Ovary (tissue), 9 donors: ENCODE results near the gene SURF4. TPM values are rescaled to one million over a fixed set of nuclear protein-coding genes. Genes with fewer than 3 reads are reported as not detected.
A peak's percentile ranks its signal among the peaks of the same experiment; 100 is the strongest.

Source experiments
- DNase-seq, 5 donors: peaks; one replicate each; pipeline ENCODE4 v3.0.0-alpha.2; 2019 to 2020
- H3K27ac ChIP-seq, 2 donors: fragments of 200-600 bp; one replicate each; pipeline versions ENCODE4 v1.5.1 to v1.8.0; 2019 to 2022
- H3K27me3 ChIP-seq: fragments of 200-600 bp; one replicate; pipeline ENCODE4 v1.8.0; 2022
- H3K36me3 ChIP-seq: fragments of 200-600 bp; sonication (generic); one replicate; pipeline ENCODE4 v1.5.1; 2019
- H3K4me1 ChIP-seq: one replicate; pipeline ENCODE4 v1.8.1; 2013; ENCODE audit warnings: mild to moderate bottlenecking, moderate library complexity; ENCODE audit not compliant: insufficient read depth
- H3K4me3 ChIP-seq: fragments of 200-600 bp; sonication (generic); one replicate; pipeline ENCODE4 v1.5.1; 2017
- H3K9me3 ChIP-seq, 2 donors: fragments of 200-600 bp in 1 of 2; sonication (generic) in 1 of 2; one replicate each; pipeline versions ENCODE4 v1.5.1 to v1.8.1; 2013 to 2019; ENCODE audit warnings: mild to moderate bottlenecking in 1 of 2, moderate library complexity in 1 of 2
- CTCF ChIP-seq, 3 donors: fragments of 450-650 bp in 2 of 3; fragments of 200-600 bp in 1 of 3; IDR thresholded peaks; one replicate each; pipeline versions ENCODE4 v1.5.1 to v1.8.0; 2016 to 2022; ENCODE audit warnings: antibody characterized with exemption in 3 of 3, mild to moderate bottlenecking in 1 of 3
- EP300 ChIP-seq: sonication (generic); formaldehyde crosslinking; IDR thresholded peaks from one replicate; pipeline ENCODE4 v1.6.1; 2017; ENCODE audit warnings: antibody characterized with exemption
- POLR2A ChIP-seq: fragments of 450-650 bp; IDR thresholded peaks from one replicate; pipeline ENCODE4 v1.6.1; 2017; ENCODE audit warnings: antibody characterized with exemption, mild to moderate bottlenecking, moderate library complexity
- WGBS, 3 donors: extraction: QIAGEN DNeasy Blood & Tissue Kit in 1 of 3; methylation state at CpG; one replicate each; pipeline versions ENCODE4 v1.1.5 to v1.1.7; 2013 to 2017; 5-methylcytosine and 5-hydroxymethylcytosine counted together
- intact Hi-C, 4 donors: fragments of 100-400 bp; cut with DNase I; formaldehyde crosslinking; loops; one replicate each; pipeline versions ENCODE4 v1.11.0 to v1.15.1; 2022 to 2023
- polyA plus RNA-seq, 2 donors: library from polyadenylated mRNA; stranded (reverse); fragments of 200-250 nt in 1 of 2; fragments of 350-450 nt in 1 of 2; fragmentation: Illumina TruSeq in 1 of 2; extraction: RNeasy Lipid Tissue Mini Kit (QIAGEN cat#74804) in 1 of 2; gene quantifications; one replicate each; pipeline ENCODE4 v1.2.3, GENCODE V29; 2013 to 2014
- total RNA-seq, 7 donors: library from RNA; depleted of rRNA in 2 of 7; stranded (reverse); fragments of >200 nt in 2 of 7; fragmentation: NEBNext Ultra II Directional in 3 of 7; extraction: Animal tissue kit (Norgen Biotek cat#: 25700) in 3 of 7; gene quantifications; one replicate each; pipeline versions ENCODE4 v1.1.0 to v1.2.4, GENCODE V29; 2016 to 2023
- donor health status: DM: no; HTN: no; CAD: no; lungs with moderate emphysema.
- donor health status: DM: no; HTN: no; CAD: no.
- donor health status: Bipolar disorder and iron deficiency.
- donor health status: DM: yes; HTN: yes; CAD: no.
- donor health status: DM: no; HTN: no; CAD: no.
- donor health status: DM: yes; HTN: yes; CAD: no.

The SURF4 gene
- total and polyA plus RNA-seq, 9 donors = 58.7 to 165 (median 107) TPM

GRCh38 chr9:133375116-133375723 lies 640 bp downstream of the SURF4 start:
- no peaks in the 10 kb centered on the region for H3K9me3 ChIP-seq
- peaks cover 11% of the 10 kb centered on the region for H3K4me1 ChIP-seq
- intact Hi-C loops = no loop called here
- no peaks in the 10 kb centered on the region for H3K36me3 ChIP-seq
- peak overlapping the region; percentile 45 to 91 for H3K27ac ChIP-seq
- TF ChIP-seq POLR2A (no peak), EP300 (no peak), CTCF (IDR thresholded peaks at IDR 0.05) (no peak)
- WGBS, 3 donors = 0 to 1% (median 0%) methylated on average over 16 to 39 of the region's 39 CpGs
- no peaks in the 10 kb centered on the region for H3K27me3 ChIP-seq
- peak overlapping the region; percentile 93 for H3K4me3 ChIP-seq
- no peak for DNase-seq

- Histone ChIP-seq H3K27ac (peak overlapping the region in 1 of 2 donors; percentile 45), H3K36me3 (no peaks in the 10 kb centered on the region), H3K4me1 (peaks cover 11% of the 10 kb centered on the region), H3K4me3 (peak overlapping the region; percentile 93), H3K27me3 (no peaks in the 10 kb centered on the region), H3K9me3 (no peaks in the 10 kb centered on the region)
- DNase-seq = no peak
- TF ChIP-seq POLR2A (no peak), CTCF (IDR thresholded peaks at IDR 0.05) (no peak), EP300 (no peak)
- WGBS, 3 donors = 10 to 11% (median 11%) methylated on average over 12 of the region's 12 CpGs
- intact Hi-C loops = no loop called here
These were observed 1.2 kb downstream of the SURF4 start for GRCh38 chr9:133374612-133375115.

DNA sequence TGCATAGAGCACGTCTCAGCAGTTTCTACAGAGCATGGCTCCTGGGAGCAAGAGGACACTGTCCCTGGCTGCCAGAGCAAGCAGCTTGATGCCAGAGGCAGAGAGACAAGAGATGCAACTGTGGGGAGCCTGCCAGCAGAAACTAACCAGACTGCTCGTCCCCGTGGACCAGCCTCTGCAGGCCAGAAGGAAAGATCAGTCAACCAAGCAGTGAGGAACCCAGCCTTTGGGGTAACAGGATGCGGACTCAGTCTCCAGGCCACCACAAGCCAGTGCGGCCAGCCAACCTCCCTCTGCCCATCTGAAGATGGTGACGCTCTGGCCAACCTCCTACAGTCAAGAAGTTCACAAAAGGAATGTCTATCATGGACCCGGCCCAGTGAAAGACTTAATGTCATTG lies 3.7 kb downstream of the SURF4 start:
- intact Hi-C loops = no loop called here
- H3K27ac ChIP-seq = no peak overlapping the region
- WGBS, 3 donors = 69 to 71% (median 71%) methylated on average over 7 of the region's 7 CpGs

GRCh38 chr9:133371261-133371711 lies 4.6 kb downstream of the SURF4 start:
- H3K9me3 ChIP-seq = no peaks in the 10 kb centered on the region
- TF ChIP-seq POLR2A (no peak), EP300 (no peak), CTCF (IDR thresholded peaks at IDR 0.05) (no peak)
- no peak for DNase-seq
- no peaks in the 10 kb centered on the region for H3K27me3 ChIP-seq
- no peak overlapping the region for H3K4me3 ChIP-seq
- H3K4me1 ChIP-seq = peaks cover 11% of the 10 kb centered on the region
- WGBS, 3 donors = 63 to 69% (median 68%) methylated on average over 12 of the region's 12 CpGs
- no peak overlapping the region for H3K27ac ChIP-seq
- H3K36me3 ChIP-seq = no peaks in the 10 kb centered on the region
- intact Hi-C loops = no loop called here

More for the DNA sequence above, 3.7 kb downstream of the SURF4 start:
- no peaks in the 10 kb centered on the region for H3K9me3 ChIP-seq
- no peak for TF ChIP-seq POLR2A
- TF ChIP-seq EP300 = no peak
- TF ChIP-seq CTCF (IDR thresholded peaks at IDR 0.05) = no peak
- H3K36me3 ChIP-seq = no peaks in the 10 kb centered on the region
- peaks cover 11% of the 10 kb centered on the region for H3K4me1 ChIP-seq
- H3K27me3 ChIP-seq = no peaks in the 10 kb centered on the region
- H3K4me3 ChIP-seq = no peak overlapping the region
- DNase-seq = no peak
